Memory B cell (primary cell): Measurements from ENCODE around the gene ANLN.
"Not testable (repeated sequence)": the region's sequence is repeated elsewhere in the genome, so short reads cannot be mapped to it uniquely, and the experiment has no call there.

ENCODE experiments used
- ATAC-seq: fragments of 150-1000 bp; cut with Tn5 transposase; 2 replicates; pipeline ENCODE4 v1.10.0; 2021; ENCODE audit warnings: low read depth, mild to moderate bottlenecking, moderate library complexity
- DNase-seq, 2 donors: peaks; one replicate each; pipeline ENCODE4 v3.0.0; 2022; ENCODE audit warnings: low spot score in 2 of 2
- H3K27ac Mint-ChIP-seq: one replicate; pipeline ENCODE4 v1.8.0; 2022; ENCODE audit warnings: mild to moderate bottlenecking, moderate library complexity, mixed read lengths
- H3K27me3 Mint-ChIP-seq: one replicate; pipeline ENCODE4 v1.8.0; 2022; ENCODE audit warnings: mixed read lengths
- H3K36me3 Mint-ChIP-seq: one replicate; pipeline ENCODE4 v1.8.0; 2022; ENCODE audit warnings: mild to moderate bottlenecking, mixed read lengths
- H3K4me1 Mint-ChIP-seq: one replicate; pipeline ENCODE4 v1.8.0; 2022; ENCODE audit warnings: mixed read lengths
- H3K4me3 Mint-ChIP-seq: one replicate; pipeline ENCODE4 v1.8.0; 2022; ENCODE audit warnings: mild to moderate bottlenecking, moderate library complexity, mixed read lengths
- H3K9me3 Mint-ChIP-seq: one replicate; pipeline ENCODE4 v1.8.0; 2022; ENCODE audit warnings: mixed read lengths

Gene ANLN

GRCh38 chr7:36366005-36366717 is 23.5 kb upstream of the ANLN start:
- Mint-ChIP-seq H3K9me3 (no peaks in the 10 kb centered on the region), H3K36me3 (no peaks in the 10 kb centered on the region), H3K27me3 (peaks cover 6% of the 10 kb centered on the region), H3K27ac (peak overlapping the region; percentile 74), H3K4me1 (peaks cover 2% of the 10 kb centered on the region), H3K4me3 (peak overlapping the region; percentile 95)
- no peak for DNase-seq
- no peak for ATAC-seq

GRCh38 chr7:36366718-36367560 is 22.7 kb upstream of the ANLN start:
- no peaks in the 10 kb centered on the region for H3K36me3 Mint-ChIP-seq
- no peaks in the 10 kb centered on the region for H3K9me3 Mint-ChIP-seq

GRCh38 chr7:36367561-36368077 is 22.0 kb upstream of the ANLN start:
- no peaks in the 10 kb centered on the region for H3K36me3 Mint-ChIP-seq
- ATAC-seq (no peak), DNase-seq (no peak)
- peak overlapping the region; percentile 74 for H3K27ac Mint-ChIP-seq
- peaks cover 6% of the 10 kb centered on the region for H3K27me3 Mint-ChIP-seq
- peak overlapping the region; percentile 95 for H3K4me3 Mint-ChIP-seq
- H3K9me3 Mint-ChIP-seq = no peaks in the 10 kb centered on the region
- H3K4me1 Mint-ChIP-seq = peaks cover 2% of the 10 kb centered on the region

More at GRCh38 chr7:36366718-36367560, 22.7 kb upstream of the ANLN start:
- Mint-ChIP-seq H3K4me3 (peak overlapping the region; percentile 95), H3K4me1 (peaks cover 2% of the 10 kb centered on the region), H3K27me3 (peaks cover 6% of the 10 kb centered on the region), H3K27ac (peak overlapping the region; percentile 74)
- DNase-seq (peak; percentile 94 to 96), ATAC-seq (peak; percentile 92)

- Mint-ChIP-seq H3K4me3 (peak overlapping the region; percentile 9), H3K4me1 (peaks cover 2% of the 10 kb centered on the region), H3K27ac (no peak overlapping the region), H3K27me3 (peaks cover 6% of the 10 kb centered on the region), H3K9me3 (no peaks in the 10 kb centered on the region), H3K36me3 (no peaks in the 10 kb centered on the region)
- no peak for ATAC-seq
- DNase-seq = no peak
Observed at GRCh38 chr7:36368496-36368895, 21.2 kb upstream of the ANLN start.

- no peak for ATAC-seq
- DNase-seq = no peak
- Mint-ChIP-seq H3K9me3 (no peaks in the 10 kb centered on the region), H3K27me3 (peaks cover 6% of the 10 kb centered on the region), H3K4me1 (peaks cover 2% of the 10 kb centered on the region), H3K27ac (no peak overlapping the region), H3K36me3 (no peaks in the 10 kb centered on the region), H3K4me3 (no peak overlapping the region)
Observed at GRCh38 chr7:36369171-36369570, 20.5 kb upstream of the ANLN start.

- H3K4me3 Mint-ChIP-seq = no peak overlapping the region
- no peaks in the 10 kb centered on the region for H3K9me3 Mint-ChIP-seq
- no peak overlapping the region for H3K27ac Mint-ChIP-seq
Observed at GRCh38 chr7:36370046-36370445, 19.6 kb upstream of the ANLN start.

GRCh38 chr7:36372156-36372555 is 17.5 kb upstream of the ANLN start:
- Mint-ChIP-seq H3K36me3 (no peaks in the 10 kb centered on the region), H3K27me3 (peaks cover 14% of the 10 kb centered on the region), H3K9me3 (no peaks in the 10 kb centered on the region), H3K4me1 (peaks cover 2% of the 10 kb centered on the region), H3K4me3 (no peak overlapping the region), H3K27ac (no peak overlapping the region)
- ATAC-seq (no peak), DNase-seq (no peak)

More at GRCh38 chr7:36370046-36370445, 19.6 kb upstream of the ANLN start:
- Mint-ChIP-seq H3K27me3 (peaks cover 6% of the 10 kb centered on the region), H3K36me3 (no peaks in the 10 kb centered on the region), H3K4me1 (peaks cover 2% of the 10 kb centered on the region)
- no peak for ATAC-seq
- DNase-seq = no peak

GRCh38 chr7:36378555-36378954 is 11.1 kb upstream of the ANLN start:
- H3K4me3 Mint-ChIP-seq, H3K27ac Mint-ChIP-seq, H3K4me1 Mint-ChIP-seq, DNase-seq, H3K9me3 Mint-ChIP-seq, H3K36me3 Mint-ChIP-seq, ATAC-seq: not testable (repeated sequence)
- peaks cover 26% of the 10 kb centered on the region for H3K27me3 Mint-ChIP-seq

- no peak for DNase-seq
- H3K4me3 Mint-ChIP-seq = no peak overlapping the region
- no peaks in the 10 kb centered on the region for H3K9me3 Mint-ChIP-seq
- H3K36me3 Mint-ChIP-seq = peaks cover 6% of the 10 kb centered on the region
- peaks cover 26% of the 10 kb centered on the region for H3K27me3 Mint-ChIP-seq
- H3K4me1 Mint-ChIP-seq = peaks cover 3% of the 10 kb centered on the region
- no peak for ATAC-seq
- no peak overlapping the region for H3K27ac Mint-ChIP-seq
Observed at GRCh38 chr7:36379831-36380504, 9.7 kb upstream of the ANLN start.

- no peak overlapping the region for H3K27ac Mint-ChIP-seq
- H3K4me3 Mint-ChIP-seq = no peak overlapping the region
- H3K4me1 Mint-ChIP-seq = peaks cover 3% of the 10 kb centered on the region
- DNase-seq (no peak), ATAC-seq (no peak)
- peaks cover 21% of the 10 kb centered on the region for H3K27me3 Mint-ChIP-seq
- peaks cover 6% of the 10 kb centered on the region for H3K36me3 Mint-ChIP-seq
- no peaks in the 10 kb centered on the region for H3K9me3 Mint-ChIP-seq
Observed at GRCh38 chr7:36381056-36381455, 8.6 kb upstream of the ANLN start.

GRCh38 chr7:36383284-36383683 is 6.4 kb upstream of the ANLN start:
- H3K9me3 Mint-ChIP-seq, ATAC-seq, DNase-seq, H3K4me1 Mint-ChIP-seq, H3K27ac Mint-ChIP-seq, H3K36me3 Mint-ChIP-seq, H3K4me3 Mint-ChIP-seq: not testable (repeated sequence)
- H3K27me3 Mint-ChIP-seq = peaks cover 15% of the 10 kb centered on the region

GRCh38 chr7:36385646-36386045 is 4.0 kb upstream of the ANLN start:
- not testable (repeated sequence) for H3K36me3 Mint-ChIP-seq, H3K9me3 Mint-ChIP-seq, H3K4me1 Mint-ChIP-seq, DNase-seq, H3K4me3 Mint-ChIP-seq, H3K27ac Mint-ChIP-seq, ATAC-seq, H3K27me3 Mint-ChIP-seq

- H3K9me3 Mint-ChIP-seq = no peaks in the 10 kb centered on the region
- H3K4me3 Mint-ChIP-seq = no peak overlapping the region
- DNase-seq (no peak), ATAC-seq (no peak)
- no peak overlapping the region for H3K27ac Mint-ChIP-seq
- H3K27me3 Mint-ChIP-seq = no peaks in the 10 kb centered on the region
- no peaks in the 10 kb centered on the region for H3K36me3 Mint-ChIP-seq
- H3K4me1 Mint-ChIP-seq = peaks cover 13% of the 10 kb centered on the region
Observed at GRCh38 chr7:36387435-36388231, 2.0 kb upstream of the ANLN start.
